HEK293 (cell line): ENCODE results near the gene HMG20A.

Experiments used
- EGR2 ChIP-seq: fragments of 450-650 bp; formaldehyde crosslinking; IDR thresholded peaks from 2 replicates; pipeline ENCODE4 v1.5.1; 2016; ENCODE audit warnings: low read depth, missing biosample characterization, missing genetic modification characterization
- HOXA7 ChIP-seq: sonication (generic); formaldehyde crosslinking; IDR thresholded peaks from 2 replicates; pipeline ENCODE4 v1.8.1; 2022; ENCODE audit warnings: missing genetic modification reagents, borderline replicate concordance
- ZNF324 ChIP-seq: fragments of 450-650 bp; formaldehyde crosslinking; IDR thresholded peaks from 2 replicates; pipeline ENCODE4 v1.5.1; 2016; ENCODE audit warnings: missing biosample characterization, missing genetic modification characterization
- ZNF416 ChIP-seq: fragments of 450-650 bp; formaldehyde crosslinking; IDR thresholded peaks from 2 replicates; pipeline ENCODE4 v1.5.1; 2016; ENCODE audit warnings: missing biosample characterization, missing genetic modification characterization
- ZNF423 ChIP-seq: fragments of 450-650 bp; formaldehyde crosslinking; IDR thresholded peaks from 2 replicates; pipeline ENCODE4 v1.5.1; 2016; ENCODE audit warnings: missing biosample characterization, missing genetic modification characterization
- ZNF561 ChIP-seq: fragments of 450-650 bp; IDR thresholded peaks from 2 replicates; pipeline ENCODE4 v1.5.1; 2018; ENCODE audit warnings: missing biosample characterization, missing genetic modification characterization, borderline replicate concordance
- ZNF670 ChIP-seq: fragments of 450-650 bp; formaldehyde crosslinking; IDR thresholded peaks from 2 replicates; pipeline ENCODE4 v1.5.1; 2016; ENCODE audit warnings: missing biosample characterization, missing genetic modification characterization, low read depth
- ZNF707 ChIP-seq: fragments of 450-650 bp; formaldehyde crosslinking; IDR thresholded peaks from 2 replicates; pipeline ENCODE4 v1.5.1; 2016; ENCODE audit warnings: missing biosample characterization, missing genetic modification characterization
- TF ChIP-seq, protein P1 (sequence below): fragments of 450-650 bp; formaldehyde crosslinking; IDR thresholded peaks from 2 replicates; pipeline ENCODE4 v1.5.1; 2016; ENCODE audit warnings: missing biosample characterization, missing genetic modification characterization
- TF ChIP-seq, protein P2 (sequence below): fragments of 450-650 bp; formaldehyde crosslinking; IDR thresholded peaks from 2 replicates; pipeline ENCODE4 v1.5.1; 2016; ENCODE audit warnings: missing biosample characterization, missing genetic modification characterization
- TF ChIP-seq, protein P3 (sequence below): fragments of 450-650 bp; formaldehyde crosslinking; IDR thresholded peaks from 2 replicates; pipeline ENCODE4 v1.5.1; 2016; ENCODE audit warnings: missing biosample characterization, missing genetic modification characterization, low read depth

DNA sequence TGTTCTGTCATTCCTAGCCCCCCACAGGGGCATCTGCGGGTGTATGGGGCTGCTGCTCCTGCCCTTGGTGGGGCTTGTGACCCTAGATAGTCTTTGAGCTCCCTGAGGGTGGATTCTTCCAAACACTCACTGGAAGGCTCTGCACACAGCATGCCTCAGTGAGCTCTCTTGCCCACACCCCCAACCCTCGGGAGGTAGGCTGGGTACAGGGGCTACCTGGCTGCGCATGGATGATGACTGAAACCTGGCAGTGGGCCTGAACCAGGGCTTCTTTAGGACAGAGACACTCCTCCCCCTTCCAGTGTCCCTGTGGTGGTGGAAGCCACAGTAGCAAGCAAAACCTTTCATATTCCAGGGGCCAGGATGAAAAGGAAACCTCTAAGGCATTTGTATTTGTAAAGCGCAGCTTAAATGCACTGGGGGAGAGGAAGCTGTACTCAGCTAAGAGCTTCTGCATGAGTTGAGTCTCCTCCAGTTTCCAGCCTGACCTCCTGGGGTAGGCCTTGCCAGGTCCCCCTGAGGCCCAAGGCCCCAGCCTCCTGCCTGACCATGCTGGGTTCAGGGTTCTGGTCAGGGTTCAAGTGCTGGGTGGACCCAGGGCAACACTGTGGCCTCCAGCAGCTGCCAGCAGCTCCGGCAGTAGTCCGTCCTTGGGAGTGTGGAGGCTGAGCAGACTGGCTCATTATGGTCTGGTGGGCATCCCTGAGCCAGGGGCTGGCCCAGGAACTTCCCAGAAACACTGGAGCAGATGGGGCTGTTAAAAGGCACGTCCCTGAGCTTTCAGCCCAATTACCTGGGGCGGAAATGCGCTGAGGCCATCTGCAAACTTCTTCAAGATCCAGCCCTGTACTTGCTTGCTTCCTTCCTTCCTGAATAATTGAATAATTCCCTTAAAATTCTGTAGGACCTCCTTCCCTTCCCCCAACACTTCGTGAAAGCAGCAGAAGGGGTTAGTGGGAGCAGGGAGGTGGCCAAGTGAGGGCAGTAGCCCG lies 89.7 kb downstream of the HMG20A start:
- TF ChIP-seq, protein P1, sequence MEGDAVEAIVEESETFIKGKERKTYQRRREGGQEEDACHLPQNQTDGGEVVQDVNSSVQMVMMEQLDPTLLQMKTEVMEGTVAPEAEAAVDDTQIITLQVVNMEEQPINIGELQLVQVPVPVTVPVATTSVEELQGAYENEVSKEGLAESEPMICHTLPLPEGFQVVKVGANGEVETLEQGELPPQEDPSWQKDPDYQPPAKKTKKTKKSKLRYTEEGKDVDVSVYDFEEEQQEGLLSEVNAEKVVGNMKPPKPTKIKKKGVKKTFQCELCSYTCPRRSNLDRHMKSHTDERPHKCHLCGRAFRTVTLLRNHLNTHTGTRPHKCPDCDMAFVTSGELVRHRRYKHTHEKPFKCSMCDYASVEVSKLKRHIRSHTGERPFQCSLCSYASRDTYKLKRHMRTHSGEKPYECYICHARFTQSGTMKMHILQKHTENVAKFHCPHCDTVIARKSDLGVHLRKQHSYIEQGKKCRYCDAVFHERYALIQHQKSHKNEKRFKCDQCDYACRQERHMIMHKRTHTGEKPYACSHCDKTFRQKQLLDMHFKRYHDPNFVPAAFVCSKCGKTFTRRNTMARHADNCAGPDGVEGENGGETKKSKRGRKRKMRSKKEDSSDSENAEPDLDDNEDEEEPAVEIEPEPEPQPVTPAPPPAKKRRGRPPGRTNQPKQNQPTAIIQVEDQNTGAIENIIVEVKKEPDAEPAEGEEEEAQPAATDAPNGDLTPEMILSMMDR (tag by site-specific recombination) = no peak
- TF ChIP-seq, protein P2, sequence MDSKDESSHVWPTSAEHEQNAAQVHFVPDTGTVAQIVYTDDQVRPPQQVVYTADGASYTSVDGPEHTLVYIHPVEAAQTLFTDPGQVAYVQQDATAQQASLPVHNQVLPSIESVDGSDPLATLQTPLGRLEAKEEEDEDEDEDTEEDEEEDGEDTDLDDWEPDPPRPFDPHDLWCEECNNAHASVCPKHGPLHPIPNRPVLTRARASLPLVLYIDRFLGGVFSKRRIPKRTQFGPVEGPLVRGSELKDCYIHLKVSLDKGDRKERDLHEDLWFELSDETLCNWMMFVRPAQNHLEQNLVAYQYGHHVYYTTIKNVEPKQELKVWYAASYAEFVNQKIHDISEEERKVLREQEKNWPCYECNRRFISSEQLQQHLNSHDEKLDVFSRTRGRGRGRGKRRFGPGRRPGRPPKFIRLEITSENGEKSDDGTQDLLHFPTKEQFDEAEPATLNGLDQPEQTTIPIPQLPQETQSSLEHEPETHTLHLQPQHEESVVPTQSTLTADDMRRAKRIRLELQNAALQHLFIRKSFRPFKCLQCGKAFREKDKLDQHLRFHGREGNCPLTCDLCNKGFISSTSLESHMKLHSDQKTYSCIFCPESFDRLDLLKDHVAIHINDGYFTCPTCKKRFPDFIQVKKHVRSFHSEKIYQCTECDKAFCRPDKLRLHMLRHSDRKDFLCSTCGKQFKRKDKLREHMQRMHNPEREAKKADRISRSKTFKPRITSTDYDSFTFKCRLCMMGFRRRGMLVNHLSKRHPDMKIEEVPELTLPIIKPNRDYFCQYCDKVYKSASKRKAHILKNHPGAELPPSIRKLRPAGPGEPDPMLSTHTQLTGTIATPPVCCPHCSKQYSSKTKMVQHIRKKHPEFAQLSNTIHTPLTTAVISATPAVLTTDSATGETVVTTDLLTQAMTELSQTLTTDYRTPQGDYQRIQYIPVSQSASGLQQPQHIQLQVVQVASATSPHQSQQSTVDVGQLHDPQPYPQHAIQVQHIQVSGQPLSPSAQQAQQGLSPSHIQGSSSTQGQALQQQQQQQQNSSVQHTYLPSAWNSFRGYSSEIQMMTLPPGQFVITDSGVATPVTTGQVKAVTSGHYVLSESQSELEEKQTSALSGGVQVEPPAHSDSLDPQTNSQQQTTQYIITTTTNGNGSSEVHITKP (tag by site-specific recombination) = no peak
- TF ChIP-seq ZNF707 (tag by site-specific recombination) (no peak), ZNF423 (no peak), ZNF561 (tag by site-specific recombination) (no peak), ZNF324 (tag by site-specific recombination) (no peak), EGR2 (tag by site-specific recombination) (no peak), HOXA7 (CRISPR knock-in tag) (no peak), ZNF670 (no peak), ZNF416 (tag by site-specific recombination) (no peak)
- TF ChIP-seq, protein P3, sequence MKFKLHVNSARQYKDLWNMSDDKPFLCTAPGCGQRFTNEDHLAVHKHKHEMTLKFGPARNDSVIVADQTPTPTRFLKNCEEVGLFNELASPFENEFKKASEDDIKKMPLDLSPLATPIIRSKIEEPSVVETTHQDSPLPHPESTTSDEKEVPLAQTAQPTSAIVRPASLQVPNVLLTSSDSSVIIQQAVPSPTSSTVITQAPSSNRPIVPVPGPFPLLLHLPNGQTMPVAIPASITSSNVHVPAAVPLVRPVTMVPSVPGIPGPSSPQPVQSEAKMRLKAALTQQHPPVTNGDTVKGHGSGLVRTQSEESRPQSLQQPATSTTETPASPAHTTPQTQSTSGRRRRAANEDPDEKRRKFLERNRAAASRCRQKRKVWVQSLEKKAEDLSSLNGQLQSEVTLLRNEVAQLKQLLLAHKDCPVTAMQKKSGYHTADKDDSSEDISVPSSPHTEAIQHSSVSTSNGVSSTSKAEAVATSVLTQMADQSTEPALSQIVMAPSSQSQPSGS = no peak
